GM23338 (cell line): Measurements from ENCODE around the gene NSRP1. TPM values are rescaled to one million over a fixed set of nuclear protein-coding genes. Genes with fewer than 3 reads are reported as not detected.

ENCODE experiments used
- ATAC-seq: fragments of 200-7000 bp; cut with Tn5 transposase; 3 replicates; pipeline ENCODE4 v1.9.1; 2020
- DNase-seq: peaks from one replicate; pipeline ENCODE4 v3.0.0-alpha.2; 2015; ENCODE audit warnings: low spot score
- H2AFZ ChIP-seq: fragments of 200-600 bp; sonication (generic); 2 replicates; pipeline ENCODE4 v1.8.0; 2016; ENCODE audit warnings: antibody characterized with exemption, mild to moderate bottlenecking, moderate library complexity
- H3F3A ChIP-seq: fragments of 200-600 bp; sonication (generic); replicated peaks from 2 replicates; pipeline ENCODE4 v1.8.0; 2017; ENCODE audit warnings: antibody characterized with exemption, mixed run types, low read depth
- H3K27ac ChIP-seq: fragments of 200-600 bp; sonication (generic); 2 replicates; pipeline ENCODE4 v1.6.1; 2016; ENCODE audit warnings: low read depth
- H3K27me3 ChIP-seq: fragments of 200-600 bp; sonication (generic); 2 replicates; pipeline ENCODE4 v1.8.0; 2016; ENCODE audit warnings: mild to moderate bottlenecking, mixed run types, moderate library complexity; ENCODE audit not compliant: insufficient read depth
- H3K36me3 ChIP-seq: fragments of 200-600 bp; sonication (generic); 2 replicates; pipeline ENCODE4 v1.8.0; 2016; ENCODE audit warnings: mild to moderate bottlenecking; ENCODE audit not compliant: insufficient read depth
- H3K4me1 ChIP-seq: fragments of 200-600 bp; sonication (generic); 2 replicates; pipeline ENCODE4 v1.8.0; 2016; ENCODE audit warnings: mild to moderate bottlenecking, moderate library complexity; ENCODE audit not compliant: insufficient read depth
- H3K4me2 ChIP-seq: fragments of 200-600 bp; sonication (generic); 2 replicates; pipeline ENCODE4 v1.7.1; 2017; ENCODE audit warnings: mixed run types
- H3K4me3 ChIP-seq: fragments of 200-600 bp; sonication (generic); 2 replicates; pipeline ENCODE4 v1.6.1; 2016; ENCODE audit warnings: mixed run types
- H3K79me2 ChIP-seq: fragments of 200-600 bp; sonication (generic); replicated peaks from 2 replicates; pipeline ENCODE4 v1.8.0; 2017; ENCODE audit warnings: mild to moderate bottlenecking; ENCODE audit not compliant: insufficient read depth
- H3K9me2 ChIP-seq: fragments of 200-600 bp; sonication (generic); 2 replicates; pipeline ENCODE4 v1.8.0; 2017; ENCODE audit not compliant: insufficient read depth
- H4K20me1 ChIP-seq: fragments of 200-600 bp; sonication (generic); replicated peaks from 2 replicates; pipeline ENCODE4 v1.8.0; 2017; ENCODE audit warnings: mild to moderate bottlenecking; ENCODE audit not compliant: insufficient read depth
- H3K27ac Mint-ChIP-seq: 2 replicates; pipeline ENCODE4 v1.8.0; 2020; ENCODE audit warnings: inconsistent platforms, mild to moderate bottlenecking, moderate library complexity, mixed read lengths
- H3K27me3 Mint-ChIP-seq: 3 replicates; pipeline ENCODE4 v1.8.0; 2022; ENCODE audit warnings: low read depth, mild to moderate bottlenecking, moderate library complexity, mixed read lengths, inconsistent platforms; ENCODE audit not compliant: insufficient read depth, poor library complexity
- H3K36me3 Mint-ChIP-seq: 3 replicates; pipeline ENCODE4 v1.8.0; 2021; ENCODE audit warnings: low read depth, mild to moderate bottlenecking, inconsistent platforms, moderate library complexity, mixed read lengths
- H3K4me1 Mint-ChIP-seq: 3 replicates; pipeline ENCODE4 v1.8.0; 2020; ENCODE audit warnings: mild to moderate bottlenecking, inconsistent platforms, mixed read lengths
- H3K4me3 Mint-ChIP-seq: 3 replicates; pipeline ENCODE4 v1.8.0; 2021; ENCODE audit warnings: moderate library complexity, mild to moderate bottlenecking, inconsistent platforms, mixed read lengths
- H3K9me3 Mint-ChIP-seq: 3 replicates; pipeline ENCODE4 v1.8.0; 2020; ENCODE audit warnings: moderate library complexity, mild to moderate bottlenecking, inconsistent platforms, mixed read lengths
- CREB1 ChIP-seq: fragments of 250-450 bp; sonication (Bioruptor Pico); IDR thresholded peaks from 2 replicates; pipeline ENCODE4 v1.5.0; 2020; ENCODE audit warnings: low read depth, mild to moderate bottlenecking, moderate library complexity
- EZH2 ChIP-seq: fragments of 200-600 bp; sonication (generic); IDR thresholded peaks from one replicate; pipeline ENCODE4 v1.8.0; 2017; ENCODE audit warnings: antibody characterized with exemption, mild to moderate bottlenecking, low read depth; ENCODE audit not compliant: unreplicated experiment
- STAT1 ChIP-seq: IDR thresholded peaks from one replicate; pipeline ENCODE4 v1.6.1; 2016; ENCODE audit warnings: antibody characterized with exemption; ENCODE audit not compliant: unreplicated experiment
- ZNF114 ChIP-seq: fragments of 250-450 bp; sonication (Bioruptor Pico); IDR thresholded peaks from 2 replicates; pipeline ENCODE4 v1.5.0; 2020; ENCODE audit warnings: mild to moderate bottlenecking, moderate library complexity
- ZNF331 ChIP-seq: fragments of 250-450 bp; sonication (Bioruptor Pico); IDR thresholded peaks from 2 replicates; pipeline ENCODE4 v1.5.0; 2020; ENCODE audit warnings: low read depth, mild to moderate bottlenecking, moderate library complexity
- polyA plus RNA-seq: library from polyadenylated mRNA; unstranded; fragments of >200 nt; fragmentation: Nextera tagmentation; extraction: Ambion mirVana; gene quantifications from 2 replicates; pipeline ENCODE4 v1.2.1, GENCODE V29; 2016
- total RNA-seq: library from RNA; depleted of rRNA; stranded (reverse); fragments of >200 nt; shearing (Covaris generic); gene quantifications from 2 replicates; pipeline ENCODE4 v1.2.3, GENCODE V29; 2014
- TF ChIP-seq, protein P1 (sequence below), 2 experiments: fragments of 200-600 bp in 1 of 2; sonication (generic) in 1 of 2; conservative IDR thresholded peaks; 2 replicates each; pipeline versions ENCODE4 v1.5.1 to v1.6.1; 2016 to 2017; ENCODE audit warnings: antibody characterized with exemption in 2 of 2, low read depth in 2 of 2, mild to moderate bottlenecking in 2 of 2, moderate library complexity in 1 of 2
- TF ChIP-seq, protein P2 (sequence below): IDR thresholded peaks from 2 replicates; pipeline ENCODE4 v1.6.1; 2016; ENCODE audit warnings: antibody characterized with exemption
- TF ChIP-seq, protein P3 (sequence below): fragments of 250-450 bp; sonication (Bioruptor Pico); IDR thresholded peaks from 2 replicates; pipeline ENCODE4 v1.5.0; 2020; ENCODE audit warnings: mild to moderate bottlenecking, moderate library complexity

The NSRP1 gene
- total and polyA plus RNA-seq, 2 experiments from 2014 or later = 15.7 to 110 TPM

DNA sequence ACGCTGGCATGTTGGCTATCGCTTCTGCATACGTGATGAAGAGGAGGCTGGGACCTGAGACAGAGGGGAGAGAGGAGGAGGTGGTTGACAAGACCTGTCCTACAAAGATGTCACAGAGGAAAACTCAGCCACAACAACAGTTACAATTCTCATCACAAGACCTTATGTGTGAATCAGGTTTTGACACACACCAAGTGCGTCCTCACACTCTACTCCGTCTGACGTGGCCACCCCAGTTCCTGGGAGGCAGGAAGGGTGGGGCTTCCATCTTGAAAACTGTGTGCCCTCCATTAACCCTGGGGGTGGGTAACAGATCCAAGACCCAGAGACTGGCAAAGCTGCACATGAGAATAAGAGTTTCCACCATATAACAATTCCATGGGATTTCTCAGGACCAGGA lies 94.8 kb downstream of the NSRP1 start:
- H3K36me3 Mint-ChIP-seq = no peaks in the 10 kb centered on the region
- TF ChIP-seq STAT1 (no peak), ZNF114 (CRISPR knock-in tag) (no peak), ZNF331 (no peak), CREB1 (CRISPR knock-in tag) (no peak), EZH2 (no peak)
- TF ChIP-seq, protein P1, sequence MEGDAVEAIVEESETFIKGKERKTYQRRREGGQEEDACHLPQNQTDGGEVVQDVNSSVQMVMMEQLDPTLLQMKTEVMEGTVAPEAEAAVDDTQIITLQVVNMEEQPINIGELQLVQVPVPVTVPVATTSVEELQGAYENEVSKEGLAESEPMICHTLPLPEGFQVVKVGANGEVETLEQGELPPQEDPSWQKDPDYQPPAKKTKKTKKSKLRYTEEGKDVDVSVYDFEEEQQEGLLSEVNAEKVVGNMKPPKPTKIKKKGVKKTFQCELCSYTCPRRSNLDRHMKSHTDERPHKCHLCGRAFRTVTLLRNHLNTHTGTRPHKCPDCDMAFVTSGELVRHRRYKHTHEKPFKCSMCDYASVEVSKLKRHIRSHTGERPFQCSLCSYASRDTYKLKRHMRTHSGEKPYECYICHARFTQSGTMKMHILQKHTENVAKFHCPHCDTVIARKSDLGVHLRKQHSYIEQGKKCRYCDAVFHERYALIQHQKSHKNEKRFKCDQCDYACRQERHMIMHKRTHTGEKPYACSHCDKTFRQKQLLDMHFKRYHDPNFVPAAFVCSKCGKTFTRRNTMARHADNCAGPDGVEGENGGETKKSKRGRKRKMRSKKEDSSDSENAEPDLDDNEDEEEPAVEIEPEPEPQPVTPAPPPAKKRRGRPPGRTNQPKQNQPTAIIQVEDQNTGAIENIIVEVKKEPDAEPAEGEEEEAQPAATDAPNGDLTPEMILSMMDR (conservative IDR thresholded peaks at IDR 0.05; ENCODE audit: low read depth in 2 of 2) = no peak
- TF ChIP-seq, protein P2, sequence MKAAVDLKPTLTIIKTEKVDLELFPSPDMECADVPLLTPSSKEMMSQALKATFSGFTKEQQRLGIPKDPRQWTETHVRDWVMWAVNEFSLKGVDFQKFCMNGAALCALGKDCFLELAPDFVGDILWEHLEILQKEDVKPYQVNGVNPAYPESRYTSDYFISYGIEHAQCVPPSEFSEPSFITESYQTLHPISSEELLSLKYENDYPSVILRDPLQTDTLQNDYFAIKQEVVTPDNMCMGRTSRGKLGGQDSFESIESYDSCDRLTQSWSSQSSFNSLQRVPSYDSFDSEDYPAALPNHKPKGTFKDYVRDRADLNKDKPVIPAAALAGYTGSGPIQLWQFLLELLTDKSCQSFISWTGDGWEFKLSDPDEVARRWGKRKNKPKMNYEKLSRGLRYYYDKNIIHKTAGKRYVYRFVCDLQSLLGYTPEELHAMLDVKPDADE = no peak
- TF ChIP-seq, protein P3, sequence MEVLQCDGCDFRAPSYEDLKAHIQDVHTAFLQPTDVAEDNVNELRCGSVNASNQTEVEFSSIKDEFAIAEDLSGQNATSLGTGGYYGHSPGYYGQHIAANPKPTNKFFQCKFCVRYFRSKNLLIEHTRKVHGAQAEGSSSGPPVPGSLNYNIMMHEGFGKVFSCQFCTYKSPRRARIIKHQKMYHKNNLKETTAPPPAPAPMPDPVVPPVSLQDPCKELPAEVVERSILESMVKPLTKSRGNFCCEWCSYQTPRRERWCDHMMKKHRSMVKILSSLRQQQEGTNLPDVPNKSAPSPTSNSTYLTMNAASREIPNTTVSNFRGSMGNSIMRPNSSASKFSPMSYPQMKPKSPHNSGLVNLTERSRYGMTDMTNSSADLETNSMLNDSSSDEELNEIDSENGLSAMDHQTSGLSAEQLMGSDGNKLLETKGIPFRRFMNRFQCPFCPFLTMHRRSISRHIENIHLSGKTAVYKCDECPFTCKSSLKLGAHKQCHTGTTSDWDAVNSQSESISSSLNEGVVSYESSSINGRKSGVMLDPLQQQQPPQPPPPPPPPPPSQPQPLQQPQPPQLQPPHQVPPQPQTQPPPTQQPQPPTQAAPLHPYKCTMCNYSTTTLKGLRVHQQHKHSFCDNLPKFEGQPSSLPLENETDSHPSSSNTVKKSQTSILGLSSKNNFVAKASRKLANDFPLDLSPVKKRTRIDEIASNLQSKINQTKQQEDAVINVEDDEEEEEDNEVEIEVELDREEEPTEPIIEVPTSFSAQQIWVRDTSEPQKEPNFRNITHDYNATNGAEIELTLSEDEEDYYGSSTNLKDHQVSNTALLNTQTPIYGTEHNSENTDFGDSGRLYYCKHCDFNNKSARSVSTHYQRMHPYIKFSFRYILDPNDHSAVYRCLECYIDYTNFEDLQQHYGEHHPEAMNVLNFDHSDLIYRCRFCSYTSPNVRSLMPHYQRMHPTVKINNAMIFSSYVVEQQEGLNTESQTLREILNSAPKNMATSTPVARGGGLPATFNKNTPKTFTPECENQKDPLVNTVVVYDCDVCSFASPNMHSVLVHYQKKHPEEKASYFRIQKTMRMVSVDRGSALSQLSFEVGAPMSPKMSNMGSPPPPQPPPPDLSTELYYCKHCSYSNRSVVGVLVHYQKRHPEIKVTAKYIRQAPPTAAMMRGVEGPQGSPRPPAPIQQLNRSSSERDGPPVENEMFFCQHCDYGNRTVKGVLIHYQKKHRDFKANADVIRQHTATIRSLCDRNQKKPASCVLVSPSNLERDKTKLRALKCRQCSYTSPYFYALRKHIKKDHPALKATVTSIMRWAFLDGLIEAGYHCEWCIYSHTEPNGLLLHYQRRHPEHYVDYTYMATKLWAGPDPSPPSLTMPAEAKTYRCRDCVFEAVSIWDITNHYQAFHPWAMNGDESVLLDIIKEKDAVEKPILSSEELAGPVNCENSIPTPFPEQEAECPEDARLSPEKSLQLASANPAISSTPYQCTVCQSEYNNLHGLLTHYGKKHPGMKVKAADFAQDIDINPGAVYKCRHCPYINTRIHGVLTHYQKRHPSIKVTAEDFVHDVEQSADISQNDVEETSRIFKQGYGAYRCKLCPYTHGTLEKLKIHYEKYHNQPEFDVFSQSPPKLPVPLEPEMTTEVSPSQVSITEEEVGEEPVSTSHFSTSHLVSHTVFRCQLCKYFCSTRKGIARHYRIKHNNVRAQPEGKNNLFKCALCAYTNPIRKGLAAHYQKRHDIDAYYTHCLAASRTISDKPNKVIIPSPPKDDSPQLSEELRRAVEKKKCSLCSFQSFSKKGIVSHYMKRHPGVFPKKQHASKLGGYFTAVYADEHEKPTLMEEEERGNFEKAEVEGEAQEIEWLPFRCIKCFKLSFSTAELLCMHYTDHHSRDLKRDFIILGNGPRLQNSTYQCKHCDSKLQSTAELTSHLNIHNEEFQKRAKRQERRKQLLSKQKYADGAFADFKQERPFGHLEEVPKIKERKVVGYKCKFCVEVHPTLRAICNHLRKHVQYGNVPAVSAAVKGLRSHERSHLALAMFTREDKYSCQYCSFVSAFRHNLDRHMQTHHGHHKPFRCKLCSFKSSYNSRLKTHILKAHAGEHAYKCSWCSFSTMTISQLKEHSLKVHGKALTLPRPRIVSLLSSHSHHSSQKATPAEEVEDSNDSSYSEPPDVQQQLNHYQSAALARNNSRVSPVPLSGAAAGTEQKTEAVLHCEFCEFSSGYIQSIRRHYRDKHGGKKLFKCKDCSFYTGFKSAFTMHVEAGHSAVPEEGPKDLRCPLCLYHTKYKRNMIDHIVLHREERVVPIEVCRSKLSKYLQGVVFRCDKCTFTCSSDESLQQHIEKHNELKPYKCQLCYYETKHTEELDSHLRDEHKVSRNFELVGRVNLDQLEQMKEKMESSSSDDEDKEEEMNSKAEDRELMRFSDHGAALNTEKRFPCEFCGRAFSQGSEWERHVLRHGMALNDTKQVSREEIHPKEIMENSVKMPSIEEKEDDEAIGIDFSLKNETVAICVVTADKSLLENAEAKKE = no peak
- ATAC-seq = no peak

More for the DNA sequence above, 94.8 kb downstream of the NSRP1 start:
- no peaks in the 10 kb centered on the region for H3K36me3 ChIP-seq
- DNase-seq = no peak
- no peaks in the 10 kb centered on the region for H3K79me2 ChIP-seq
- no peaks in the 10 kb centered on the region for H3K9me2 ChIP-seq
- no peaks in the 10 kb centered on the region for H4K20me1 ChIP-seq
- H3K4me3 ChIP-seq = no peak overlapping the region
- no peaks in the 10 kb centered on the region for H3K4me1 ChIP-seq
- no peaks in the 10 kb centered on the region for H3F3A ChIP-seq
- peaks cover 3% of the 10 kb centered on the region for H3K27me3 Mint-ChIP-seq
- H3K27ac Mint-ChIP-seq = no peak overlapping the region
- no peak overlapping the region for H3K27ac ChIP-seq
- H2AFZ ChIP-seq = no peak overlapping the region
- H3K4me3 Mint-ChIP-seq = no peak overlapping the region
- peaks cover 2% of the 10 kb centered on the region; the same call in 1 of the 3 replicates for H3K4me1 Mint-ChIP-seq
- H3K9me3 Mint-ChIP-seq = no peaks in the 10 kb centered on the region
- no peak overlapping the region for H3K4me2 ChIP-seq
- H3K27me3 ChIP-seq = no peaks in the 10 kb centered on the region
